AG04450 (cell line): ENCODE data around the gene PI4K2A. TPM values are rescaled to one million over a fixed set of nuclear protein-coding genes. Genes with fewer than 3 reads are reported as not detected.
A peak's percentile ranks its signal among the peaks of the same experiment; 100 is the strongest.

Experiments used
- CTCF ChIA-PET: fragments of 300-600, 350-600 bp; formaldehyde crosslinking; extraction: SDS; loops from one replicate; lab custom pipeline; 2022; ENCODE audit warnings: antibody characterized with exemption, inconsistent platforms; lab: Charles Lee
- POLR2A ChIA-PET: fragments of 350-600 bp; formaldehyde crosslinking; extraction: SDS; loops from one replicate; lab custom pipeline; 2021; ENCODE audit warnings: antibody characterized with exemption, inconsistent platforms; lab: Yijun Ruan, JAX
- DNase-seq: peaks from one replicate; pipeline ENCODE4 v3.0.0-alpha.2; 2011; ENCODE audit warnings: low read depth, low spot score
- H3K27ac ChIP-seq: one replicate; pipeline ENCODE4 v1.5.1; 2012; ENCODE audit warnings: low read depth, low read length, control low read depth
- H3K27me3 ChIP-seq: one replicate; pipeline ENCODE4 v1.6.0; 2012; ENCODE audit warnings: low read length; ENCODE audit not compliant: control insufficient read depth, insufficient read depth
- H3K4me3 ChIP-seq: 2 replicates; pipeline ENCODE4 v1.5.1; 2011; ENCODE audit warnings: mild to moderate bottlenecking, low read depth, low read length, control low read depth
- H3K9me3 ChIP-seq: 2 replicates; pipeline ENCODE4 v1.5.1; 2012; ENCODE audit warnings: low read length; ENCODE audit not compliant: control insufficient read depth, insufficient read depth
- CTCF ChIP-seq: IDR thresholded peaks from 2 replicates; pipeline ENCODE4 v1.5.1; 2011; ENCODE audit warnings: low read depth, low read length, control low read depth, inconsistent platforms
- polyA minus RNA-seq: library from RNA; depleted of rRNA, polyadenylated mRNA; stranded (reverse); fragments of >200 nt; gene quantifications from 2 replicates; pipeline ENCODE4 v1.2.3, GENCODE V29; 2011; rRNA and poly(A)+ RNA removed
- polyA plus RNA-seq: library from polyadenylated mRNA; depleted of rRNA; stranded (reverse); fragments of >200 nt; gene quantifications from 2 replicates; pipeline ENCODE4 v1.2.3, GENCODE V29; 2011; rRNA removed

The PI4K2A gene
- polyA plus RNA-seq (35.6 and 36.1 TPM in 2 replicates), polyA minus RNA-seq (25.5 and 28.4 TPM in 2 replicates)

DNA sequence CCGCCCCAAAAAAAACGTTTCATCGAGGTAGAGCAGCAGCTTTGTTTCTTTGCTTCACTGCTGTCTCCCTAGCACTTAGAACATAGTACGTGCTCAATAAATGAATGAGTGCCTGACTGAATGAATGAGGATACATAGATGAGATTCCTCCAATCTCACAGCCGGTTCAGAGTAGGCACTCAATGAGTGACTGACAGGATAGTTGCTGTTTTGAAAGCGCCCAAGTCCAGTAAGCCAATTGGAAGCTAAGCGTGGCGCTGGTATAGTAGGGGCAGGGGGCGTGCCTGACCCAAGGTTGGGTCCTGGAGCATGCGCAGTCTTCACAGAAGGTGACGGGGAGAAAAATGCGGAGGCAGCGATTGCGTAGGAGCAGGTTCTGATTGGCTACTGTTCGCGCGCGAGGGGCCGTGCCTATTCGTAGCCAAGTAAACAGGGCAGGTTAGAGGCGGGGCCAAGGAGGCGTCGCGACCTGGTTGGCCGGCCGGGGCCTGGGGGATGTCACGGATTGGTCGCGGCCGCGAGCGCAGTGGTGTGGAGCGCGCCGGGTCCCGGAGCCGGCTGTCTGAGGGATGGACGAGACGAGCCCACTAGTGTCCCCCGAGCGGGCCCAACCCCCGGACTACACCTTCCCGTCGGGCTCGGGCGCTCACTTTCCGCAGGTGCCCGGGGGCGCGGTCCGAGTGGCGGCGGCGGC, at the start of gene PI4K2A:
PI4K2A (plus strand) TSS at position 498 of the 694 bp plus-strand sequence; CDS start at position 570, 72 bp downstream.
- TF ChIP-seq CTCF, result no peak
- peak; percentile 98 for DNase-seq
- Histone ChIP-seq H3K9me3 (no peaks in the 10 kb centered on the region; the same call in 1 of the 2 replicates), H3K27ac (peak within 1 kb of the TSS; percentile 73), H3K27me3 (no peaks in the 10 kb centered on the region), H3K4me3 (peak within 1 kb of the TSS; percentile 83)
- CTCF ChIA-PET, result interaction anchor here (1.0 to 2.0 kb wide), 2 partner anchors 27 to 68 kb away, joined by 3 to 10 read pairs; partner anchors contain the start of gene ANKRD2
- POLR2A ChIA-PET, result interaction anchor here (0.6 to 3.0 kb wide), 5 partner anchors 9 to 101 kb away, joined by 3 to 19 read pairs (median 5); partner anchors contain the start of gene AVPI1

DNA sequence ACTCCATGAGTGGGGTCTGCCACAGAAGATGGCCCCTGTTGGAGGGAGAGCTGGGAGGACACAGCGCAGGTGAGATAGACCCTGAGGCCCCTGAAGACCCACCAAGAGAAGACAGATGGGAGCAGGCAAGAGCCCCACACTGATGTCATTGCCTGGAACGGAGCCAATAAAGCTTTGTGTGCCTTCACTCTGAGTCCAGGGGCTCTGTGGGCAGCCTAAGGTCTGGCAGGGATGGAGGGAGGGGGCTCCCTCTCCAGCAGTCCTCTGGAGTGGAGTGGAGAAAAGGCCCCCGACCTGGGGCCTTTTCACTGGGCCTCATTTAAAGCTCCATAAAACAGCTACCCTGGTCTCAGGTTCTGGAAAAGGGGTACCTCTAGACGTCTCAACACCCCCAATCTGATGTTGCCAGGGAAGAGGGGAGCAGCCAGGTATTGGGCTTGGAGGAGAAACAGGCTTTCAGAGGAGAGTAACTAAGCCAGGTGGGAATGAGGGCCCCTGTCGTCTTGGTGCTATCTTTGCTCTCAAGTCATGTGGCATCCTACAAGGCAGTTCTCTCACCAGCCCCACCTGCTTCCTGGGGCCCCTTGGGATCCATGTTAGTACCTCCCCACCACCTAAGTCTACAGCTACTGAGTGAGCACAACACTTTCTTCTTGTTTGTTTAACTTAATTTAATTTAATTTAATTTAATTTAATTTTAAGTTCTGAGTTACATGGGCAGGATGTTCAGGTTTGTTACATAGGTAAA, 49.5 kb upstream of the PI4K2A start:
- no peak for TF ChIP-seq CTCF
- CTCF ChIA-PET, result interaction anchor here (1.7 kb wide), 1 partner anchor 18 kb away, joined by 7 read pairs; the partner anchor contains the start of gene ANKRD2
- no peaks in the 10 kb centered on the region for H3K9me3 ChIP-seq
- POLR2A ChIA-PET, result no interaction called here
- no peak overlapping the region for H3K4me3 ChIP-seq
- DNase-seq, result no peak
- no peaks in the 10 kb centered on the region for H3K27me3 ChIP-seq
- no peak overlapping the region for H3K27ac ChIP-seq

DNA sequence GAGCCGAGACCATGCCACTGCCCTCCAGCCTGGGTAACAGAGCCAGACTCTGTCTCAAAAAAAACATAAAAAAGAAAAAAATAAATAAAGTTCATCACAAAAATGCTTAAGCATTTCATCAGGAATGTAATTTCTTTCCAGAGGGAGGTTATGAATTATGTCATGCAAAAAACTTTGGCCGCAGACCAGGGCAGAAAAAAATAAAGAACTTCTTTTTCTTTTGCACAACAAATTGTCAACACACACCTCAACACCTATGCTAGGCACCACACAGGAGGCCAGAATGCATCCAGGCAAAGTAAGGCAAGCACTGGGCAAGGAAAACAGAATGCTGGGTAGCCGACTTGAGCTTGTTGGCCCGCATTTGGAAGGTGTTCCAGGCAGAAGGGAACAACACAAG, 47.0 kb upstream of the PI4K2A start:
- TF ChIP-seq CTCF, result no peak
- Histone ChIP-seq H3K4me3 (no peak overlapping the region), H3K9me3 (no peaks in the 10 kb centered on the region), H3K27ac (no peak overlapping the region), H3K27me3 (no peaks in the 10 kb centered on the region)
- DNase-seq, result no peak
- ChIA-PET CTCF (interaction anchor here (0.5 to 1.6 kb wide), 2 partner anchors 22 to 41 kb away, joined by 3 to 5 read pairs; no protein-coding TSS in a partner anchor), POLR2A (no interaction called here)

DNA sequence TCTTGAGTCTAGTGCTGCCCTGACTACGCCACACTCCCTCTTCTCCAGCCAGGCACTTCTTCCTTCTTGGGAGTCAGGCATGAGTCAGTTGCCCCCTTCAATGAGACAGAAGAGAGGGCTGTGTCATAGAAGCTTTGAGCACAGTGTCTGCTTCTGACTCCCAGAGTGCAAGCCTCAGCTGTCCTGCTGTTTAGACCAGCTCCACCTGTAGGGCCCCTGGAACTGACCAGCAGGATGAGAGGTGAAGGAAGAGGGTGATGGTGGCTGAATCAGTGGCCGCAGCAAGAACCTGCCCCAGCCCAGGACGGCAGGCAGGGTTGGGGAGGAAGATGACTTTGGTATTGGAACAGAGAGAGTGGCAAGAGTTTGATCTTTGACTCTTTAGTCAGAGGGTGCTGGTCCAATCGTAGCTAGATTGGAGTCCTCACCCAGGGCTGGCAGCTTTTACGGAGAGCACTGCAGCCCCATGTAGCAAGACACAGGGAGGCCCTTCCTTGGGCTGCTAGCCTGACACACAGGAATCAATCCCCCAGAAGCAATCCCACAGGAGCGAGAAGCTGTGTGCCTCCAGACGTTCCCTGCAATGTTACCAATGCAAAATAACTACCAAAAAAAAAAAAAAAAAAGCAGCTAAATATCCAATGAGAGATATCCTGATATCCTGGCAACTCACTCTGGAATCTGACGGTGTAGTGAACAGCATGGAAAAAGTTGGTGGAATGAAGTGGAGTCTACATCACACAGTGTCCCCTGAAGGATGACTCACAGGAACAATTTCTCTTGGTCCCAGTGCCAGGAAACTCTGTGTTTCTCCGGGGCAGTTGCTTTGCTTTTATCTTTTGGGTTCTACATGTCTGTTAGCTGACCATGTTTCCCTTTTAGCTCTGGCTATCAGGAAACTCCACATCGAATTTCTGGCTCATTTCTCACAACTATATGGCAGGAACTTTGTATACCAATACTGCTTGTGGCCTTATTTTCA, 44.1 kb upstream of the PI4K2A start:
- ChIA-PET CTCF (interaction anchor here (0.6 to 2.3 kb wide), 7 partner anchors 9 to 135 kb away, joined by 3 to 10 read pairs (median 6); partner anchors contain the start of gene ANKRD2), POLR2A (interaction anchor here (0.8 kb wide), 2 partner anchors 91 to 97 kb away, joined by 3 to 4 read pairs; partner anchors contain the start of gene AVPI1)
- H3K27ac ChIP-seq, result peak overlapping the region; percentile 39
- H3K27me3 ChIP-seq, result no peaks in the 10 kb centered on the region
- peak; percentile 15 for DNase-seq
- H3K9me3 ChIP-seq, result no peaks in the 10 kb centered on the region; the same call in 1 of the 2 replicates
- H3K4me3 ChIP-seq, result no peak overlapping the region
- no peak for TF ChIP-seq CTCF
